Measurements from ENCODE around the gene GNB2.
"Not testable (repeated sequence)": the region's sequence is repeated elsewhere in the genome, so short reads cannot be mapped to it uniquely, and the experiment has no call there.

GNB2 gene

DNA sequence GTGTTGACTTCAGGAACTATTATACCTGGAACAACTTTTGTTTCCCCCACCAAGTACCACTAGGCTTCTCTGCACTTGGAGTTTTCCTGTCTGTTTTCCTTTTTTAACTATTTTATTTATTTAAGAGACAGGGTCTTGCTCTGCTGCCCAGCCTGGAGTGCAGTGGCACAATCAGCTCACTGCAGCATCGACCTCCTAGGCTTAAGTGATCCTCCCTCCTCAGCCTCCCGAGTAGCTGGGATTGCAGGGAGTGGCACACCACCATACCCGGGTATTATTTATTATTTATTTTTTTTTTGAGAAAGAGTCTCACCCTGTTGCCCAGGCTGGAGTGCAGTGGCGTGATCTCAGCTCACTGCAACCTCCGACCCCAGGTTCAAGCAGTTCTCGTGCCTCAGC, 22.6 kb downstream of the GNB2 start:
- DNase-seq (ENCODE audit: low read depth): no peak

DNA sequence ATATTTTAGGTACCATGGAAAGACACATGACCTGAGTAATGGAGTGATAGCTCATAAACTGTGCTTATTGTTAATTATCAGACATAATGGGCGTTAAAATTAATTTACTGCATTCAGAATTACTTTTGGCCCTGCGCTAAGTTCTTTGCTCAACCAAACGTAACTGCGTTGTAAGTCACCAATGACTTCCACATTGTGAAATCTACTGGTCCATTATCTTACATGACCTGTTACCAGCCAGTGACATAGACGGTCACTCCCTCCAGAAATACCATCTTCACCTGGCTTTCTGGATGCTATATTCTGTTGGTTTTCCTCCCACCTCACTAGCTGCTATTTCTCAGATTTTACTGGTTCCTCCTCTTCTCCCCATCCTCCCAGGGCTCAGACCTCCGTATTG, 25.5 kb downstream of the GNB2 start:
- no peak for DNase-seq (ENCODE audit: low read depth)

DNA sequence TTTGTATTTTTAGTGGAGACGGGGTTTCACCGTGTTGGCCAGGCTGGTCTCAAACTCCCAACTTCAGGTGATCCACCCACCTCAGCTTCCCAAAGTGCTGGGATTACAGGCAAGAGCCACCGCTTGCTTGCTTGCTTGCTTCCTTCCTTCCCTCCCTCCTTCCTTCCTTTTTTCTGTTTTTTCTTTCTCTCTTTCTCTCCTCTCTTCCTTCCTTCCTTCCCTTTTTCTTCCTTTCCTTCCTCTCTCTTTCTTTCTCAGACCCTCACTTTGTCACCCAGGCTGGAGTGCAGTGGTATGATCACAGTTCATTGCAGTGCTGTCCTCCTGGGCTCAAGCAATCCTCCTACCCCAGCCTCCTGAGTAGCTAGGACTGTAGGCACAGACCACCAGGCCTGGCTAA, 27.5 kb downstream of the GNB2 start:
- DNase-seq (ENCODE audit: low read depth): not testable (repeated sequence)

DNA sequence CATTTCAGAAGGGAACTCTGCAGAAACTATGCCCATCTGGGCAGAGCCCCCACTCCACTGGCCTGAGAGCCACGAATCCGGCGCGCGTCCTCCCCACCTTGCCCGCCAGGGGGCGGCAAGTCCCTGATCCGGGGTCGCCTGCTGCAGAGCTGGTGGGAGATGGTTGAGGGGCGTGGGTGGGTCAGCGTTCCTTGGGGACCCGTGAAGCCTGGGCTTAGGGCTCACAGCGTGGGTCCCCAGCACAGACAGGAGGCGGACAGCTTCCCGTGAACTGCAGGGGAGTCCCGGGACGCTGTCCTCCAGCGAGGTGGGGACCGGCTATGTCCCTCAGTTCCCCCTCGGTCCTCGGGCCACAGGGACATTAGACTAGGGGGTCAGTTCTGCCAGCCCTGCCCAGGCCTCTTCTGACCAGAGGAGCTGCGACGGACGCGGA, 31.8 kb downstream of the GNB2 start:
- peak; percentile 63 for DNase-seq (ENCODE audit: low read depth)

DNA sequence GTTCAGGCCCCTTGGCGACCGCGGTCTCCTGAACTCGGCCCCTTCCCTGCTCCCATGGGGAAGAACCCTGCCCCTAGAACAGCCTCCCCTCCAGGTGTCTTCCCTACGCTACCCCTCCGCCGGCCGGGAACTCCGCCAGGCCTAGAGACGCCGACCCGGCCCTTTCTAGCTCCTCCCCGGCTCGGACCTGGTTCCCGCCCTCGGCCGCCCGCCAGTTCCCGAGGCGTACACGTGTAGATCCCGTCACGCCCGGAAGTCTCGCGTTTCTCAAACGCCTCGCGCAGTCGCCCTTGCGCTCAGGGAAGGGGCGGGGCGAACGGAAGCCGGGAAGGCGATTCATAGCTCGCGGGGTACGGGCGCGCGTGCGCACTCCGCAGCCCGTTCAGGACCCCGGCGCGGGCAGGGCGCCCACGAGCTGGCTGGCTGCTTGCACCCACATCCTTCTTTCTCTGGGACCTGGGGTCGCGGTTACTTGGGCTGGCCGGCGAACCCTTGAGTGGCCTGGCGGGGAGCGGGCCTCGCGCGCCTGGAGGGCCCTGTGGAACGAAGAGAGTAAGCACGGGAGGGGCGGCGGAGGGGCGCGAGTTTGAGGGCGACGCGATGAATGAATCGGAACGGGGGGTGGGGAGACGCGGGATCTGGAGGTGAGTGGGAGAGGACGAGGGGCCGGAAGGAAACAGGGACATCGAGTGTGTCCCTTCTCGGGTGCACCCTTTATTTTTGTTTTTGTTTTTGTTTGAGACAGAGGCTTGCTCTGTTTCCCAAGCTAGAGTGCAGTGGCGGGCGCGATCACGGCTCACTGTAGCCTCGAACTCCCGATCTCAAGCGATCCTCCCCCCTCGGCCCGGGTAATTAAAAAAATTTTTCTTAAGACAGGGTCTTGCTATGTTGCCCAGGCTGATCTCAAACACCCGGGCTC, 32.5 kb downstream of the GNB2 start, which contains the start of gene POP7:
Gene POP7, plus strand, starts transcription at position 369 of the 919 bp plus-strand sequence. CDS start 710 bp downstream, outside the sequence.
- DNase-seq (ENCODE audit: low read depth): peak; percentile 97

DNA sequence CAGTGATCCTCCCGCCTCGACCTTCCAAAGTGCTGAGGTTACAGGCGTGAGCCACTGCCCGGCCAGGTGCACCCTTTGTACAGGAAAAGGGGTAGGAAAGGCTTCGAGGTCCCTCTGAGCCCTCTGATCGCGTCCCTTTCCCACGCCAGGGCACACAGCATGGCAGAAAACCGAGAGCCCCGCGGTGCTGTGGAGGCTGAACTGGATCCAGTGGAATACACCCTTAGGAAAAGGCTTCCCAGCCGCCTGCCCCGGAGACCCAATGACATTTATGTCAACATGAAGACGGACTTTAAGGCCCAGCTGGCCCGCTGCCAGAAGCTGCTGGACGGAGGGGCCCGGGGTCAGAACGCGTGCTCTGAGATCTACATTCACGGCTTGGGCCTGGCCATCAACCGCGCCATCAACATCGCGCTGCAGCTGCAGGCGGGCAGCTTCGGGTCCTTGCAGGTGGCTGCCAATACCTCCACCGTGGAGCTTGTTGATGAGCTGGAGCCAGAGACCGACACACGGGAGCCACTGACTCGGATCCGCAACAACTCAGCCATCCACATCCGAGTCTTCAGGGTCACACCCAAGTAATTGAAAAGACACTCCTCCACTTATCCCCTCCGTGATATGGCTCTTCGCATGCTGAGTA, 33.3 kb downstream of the GNB2 start:
- no peak for DNase-seq (ENCODE audit: low read depth)

DNA sequence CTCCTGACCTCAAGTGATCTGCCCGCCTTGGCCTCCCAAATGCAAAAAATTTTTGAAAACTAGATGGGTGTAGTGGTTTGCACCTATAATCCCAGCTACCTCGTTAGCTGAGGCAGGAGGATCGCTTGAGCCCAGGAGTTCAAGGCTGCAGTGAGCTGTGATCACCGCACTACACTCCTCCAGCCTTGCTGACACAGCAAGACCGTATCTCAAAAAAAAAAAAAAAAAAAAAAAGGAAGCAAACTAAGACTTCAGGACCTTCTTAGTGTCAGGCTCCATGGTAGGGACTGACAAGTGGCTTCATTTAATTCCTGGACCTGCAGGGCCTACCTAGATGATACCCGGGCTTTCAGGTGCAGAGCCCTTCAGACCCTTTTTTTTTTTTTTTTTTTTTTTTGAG, 34.9 kb downstream of the GNB2 start:
- DNase-seq (ENCODE audit: low read depth): no peak

DNA sequence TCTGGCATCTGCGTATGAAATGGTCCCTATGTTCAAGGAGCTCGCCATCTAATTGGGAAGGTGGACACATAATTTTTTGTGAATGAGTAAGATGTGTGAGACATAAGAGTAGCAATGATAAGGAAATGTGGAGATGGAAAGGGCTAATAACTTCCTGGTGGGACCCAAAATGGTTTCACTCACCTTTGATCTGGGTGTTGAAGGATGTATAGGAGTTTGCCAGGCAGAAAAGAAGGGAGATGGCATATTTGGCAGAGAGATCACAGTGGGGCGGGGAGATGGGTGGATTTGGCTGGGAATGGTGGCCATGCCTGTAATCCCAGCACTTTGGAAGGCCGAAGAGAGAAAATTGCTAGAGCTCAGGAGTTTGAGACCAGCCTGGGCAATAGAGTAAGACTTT, 36.9 kb downstream of the GNB2 start:
- no peak for DNase-seq (ENCODE audit: low read depth)

DNA sequence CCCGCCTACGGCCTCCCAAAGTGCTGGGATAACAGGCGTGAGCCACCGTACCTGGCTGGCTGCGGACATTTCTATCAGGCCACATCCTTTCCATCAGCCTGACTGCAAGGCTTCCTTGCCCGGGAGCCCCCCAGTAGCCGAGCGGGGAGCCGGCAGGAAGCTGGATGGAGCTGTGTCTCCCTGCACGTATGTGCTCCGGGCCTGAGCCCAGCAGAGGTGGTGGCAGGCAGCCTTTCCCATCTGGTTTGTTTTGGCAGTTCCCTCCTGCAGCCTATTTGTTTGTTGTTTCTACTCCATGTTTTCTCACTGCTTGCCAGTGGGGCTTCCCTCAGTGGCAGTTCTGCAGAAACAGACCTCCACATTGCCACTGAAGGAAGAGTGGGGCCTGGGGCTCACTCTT, 37.8 kb downstream of the GNB2 start:
- DNase-seq (ENCODE audit: low read depth): no peak

DNA sequence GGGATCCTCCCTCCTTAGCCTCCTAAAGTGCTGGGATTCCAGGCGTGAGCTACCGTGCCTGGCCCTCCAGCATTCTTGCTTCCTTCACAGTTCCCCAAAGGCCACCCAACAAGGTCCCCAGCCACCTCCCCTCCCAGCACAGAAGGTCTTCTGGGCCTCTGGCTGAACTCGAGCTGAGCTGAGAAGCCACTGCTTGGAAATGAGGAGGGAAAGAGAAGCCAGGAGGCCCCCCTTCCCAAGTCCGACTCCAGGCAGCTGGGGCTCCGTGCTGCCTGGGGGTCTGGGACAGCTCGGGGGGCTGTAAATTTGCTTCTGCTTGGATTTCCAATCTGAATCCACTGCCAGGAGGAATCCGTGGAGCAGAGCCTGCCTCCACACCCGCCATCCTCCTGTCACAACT, 41.2 kb downstream of the GNB2 start:
- DNase-seq (ENCODE audit: low read depth): no peak

DNA sequence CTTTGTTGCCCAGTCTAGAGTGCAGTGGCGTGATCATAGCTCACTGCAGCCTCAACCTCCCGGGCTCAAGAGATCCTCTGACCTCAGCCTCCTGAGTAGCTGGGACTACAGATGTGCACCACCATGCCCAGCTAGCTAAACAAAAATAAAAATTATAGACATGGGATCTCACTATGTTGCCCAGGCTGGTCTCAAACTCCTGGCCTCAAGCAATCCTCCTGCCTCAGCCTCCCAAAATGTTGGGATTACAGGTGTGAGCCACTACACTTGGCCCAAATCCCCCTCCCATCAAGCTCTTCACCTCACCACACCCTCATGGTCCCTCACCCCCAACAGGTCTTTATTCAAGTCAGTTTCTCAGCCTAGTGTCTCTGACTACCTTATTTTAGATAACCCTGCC, 43.5 kb downstream of the GNB2 start:
- not testable (repeated sequence) for DNase-seq (ENCODE audit: low read depth)

DNA sequence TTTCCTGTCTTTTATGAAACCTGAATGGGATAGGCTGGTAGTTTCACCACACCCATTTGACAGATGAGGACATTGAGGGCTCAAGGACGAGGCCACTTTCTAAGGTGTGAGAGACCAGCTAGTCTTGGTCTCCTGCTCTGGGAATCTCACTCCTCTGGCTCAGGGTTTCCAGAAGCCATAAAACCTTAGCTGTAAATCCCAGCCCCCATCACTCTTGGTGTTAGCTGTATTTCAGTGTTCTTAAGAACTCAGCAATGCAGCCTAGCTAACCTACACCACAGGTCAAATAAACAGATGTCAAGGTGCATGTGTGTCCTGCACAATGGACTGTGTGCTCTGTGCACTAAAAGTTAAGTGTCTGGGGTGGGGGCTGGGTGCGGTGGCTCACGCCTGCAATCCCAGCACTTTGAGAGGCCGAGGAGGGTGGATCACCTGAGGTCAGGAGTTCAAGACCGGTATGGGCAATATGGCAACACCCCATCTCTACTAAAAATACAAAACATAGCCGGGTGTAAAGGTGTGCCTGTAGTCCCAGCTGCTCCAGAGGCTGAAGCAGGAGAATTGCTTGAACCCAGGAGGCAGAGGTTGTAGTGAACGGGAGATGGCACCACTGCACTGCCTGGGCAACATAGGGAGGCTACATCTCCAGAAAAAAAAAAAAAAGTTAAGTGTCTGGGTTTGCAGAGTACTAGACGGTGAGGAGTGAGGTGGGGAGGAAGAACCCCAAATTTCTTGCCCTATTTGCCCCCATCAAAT, 46.2 kb downstream of the GNB2 start:
- no peak for DNase-seq (ENCODE audit: low read depth)

DNA sequence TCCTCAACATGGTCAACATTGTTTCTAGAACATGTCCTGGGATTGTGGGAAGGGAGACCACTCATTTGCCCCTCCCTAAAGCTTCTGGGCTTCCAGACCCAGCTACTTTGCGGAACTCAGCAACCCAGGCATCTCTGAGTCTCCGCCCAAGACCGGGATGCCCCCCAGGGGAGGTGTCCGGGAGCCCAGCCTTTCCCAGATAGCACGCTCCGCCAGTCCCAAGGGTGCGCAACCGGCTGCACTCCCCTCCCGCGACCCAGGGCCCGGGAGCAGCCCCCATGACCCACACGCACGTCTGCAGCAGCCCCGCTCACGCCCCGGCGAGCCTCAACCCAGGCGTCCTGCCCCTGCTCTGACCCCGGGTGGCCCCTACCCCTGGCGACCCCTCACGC, 46.7 kb downstream of the GNB2 start, which contains the start of gene EPO:
Gene EPO, plus strand, starts transcription at position 190 of the 392 bp plus-strand sequence. CDS start 513 bp downstream, outside the sequence.
- DNase-seq (ENCODE audit: low read depth): no peak

DNA sequence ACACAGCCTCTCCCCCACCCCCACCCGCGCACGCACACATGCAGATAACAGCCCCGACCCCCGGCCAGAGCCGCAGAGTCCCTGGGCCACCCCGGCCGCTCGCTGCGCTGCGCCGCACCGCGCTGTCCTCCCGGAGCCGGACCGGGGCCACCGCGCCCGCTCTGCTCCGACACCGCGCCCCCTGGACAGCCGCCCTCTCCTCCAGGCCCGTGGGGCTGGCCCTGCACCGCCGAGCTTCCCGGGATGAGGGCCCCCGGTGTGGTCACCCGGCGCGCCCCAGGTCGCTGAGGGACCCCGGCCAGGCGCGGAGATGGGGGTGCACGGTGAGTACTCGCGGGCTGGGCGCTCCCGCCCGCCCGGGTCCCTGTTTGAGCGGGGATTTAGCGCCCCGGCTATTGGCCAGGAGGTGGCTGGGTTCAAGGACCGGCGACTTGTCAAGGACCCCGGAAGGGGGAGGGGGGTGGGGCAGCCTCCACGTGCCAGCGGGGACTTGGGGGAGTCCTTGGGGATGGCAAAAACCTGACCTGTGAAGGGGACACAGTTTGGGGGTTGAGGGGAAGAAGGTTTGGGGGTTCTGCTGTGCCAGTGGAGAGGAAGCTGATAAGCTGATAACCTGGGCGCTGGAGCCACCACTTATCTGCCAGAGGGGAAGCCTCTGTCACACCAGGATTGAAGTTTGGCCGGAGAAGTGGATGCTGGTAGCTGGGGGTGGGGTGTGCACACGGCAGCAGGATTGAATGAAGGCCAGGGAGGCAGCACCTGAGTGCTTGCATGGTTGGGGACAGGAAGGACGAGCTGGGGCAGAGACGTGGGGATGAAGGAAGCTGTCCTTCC, 47.3 kb downstream of the GNB2 start:
- DNase-seq (ENCODE audit: low read depth): no peak

DNA sequence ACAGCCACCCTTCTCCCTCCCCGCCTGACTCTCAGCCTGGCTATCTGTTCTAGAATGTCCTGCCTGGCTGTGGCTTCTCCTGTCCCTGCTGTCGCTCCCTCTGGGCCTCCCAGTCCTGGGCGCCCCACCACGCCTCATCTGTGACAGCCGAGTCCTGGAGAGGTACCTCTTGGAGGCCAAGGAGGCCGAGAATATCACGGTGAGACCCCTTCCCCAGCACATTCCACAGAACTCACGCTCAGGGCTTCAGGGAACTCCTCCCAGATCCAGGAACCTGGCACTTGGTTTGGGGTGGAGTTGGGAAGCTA, 47.9 kb downstream of the GNB2 start:
- no peak for DNase-seq (ENCODE audit: low read depth)

DNA sequence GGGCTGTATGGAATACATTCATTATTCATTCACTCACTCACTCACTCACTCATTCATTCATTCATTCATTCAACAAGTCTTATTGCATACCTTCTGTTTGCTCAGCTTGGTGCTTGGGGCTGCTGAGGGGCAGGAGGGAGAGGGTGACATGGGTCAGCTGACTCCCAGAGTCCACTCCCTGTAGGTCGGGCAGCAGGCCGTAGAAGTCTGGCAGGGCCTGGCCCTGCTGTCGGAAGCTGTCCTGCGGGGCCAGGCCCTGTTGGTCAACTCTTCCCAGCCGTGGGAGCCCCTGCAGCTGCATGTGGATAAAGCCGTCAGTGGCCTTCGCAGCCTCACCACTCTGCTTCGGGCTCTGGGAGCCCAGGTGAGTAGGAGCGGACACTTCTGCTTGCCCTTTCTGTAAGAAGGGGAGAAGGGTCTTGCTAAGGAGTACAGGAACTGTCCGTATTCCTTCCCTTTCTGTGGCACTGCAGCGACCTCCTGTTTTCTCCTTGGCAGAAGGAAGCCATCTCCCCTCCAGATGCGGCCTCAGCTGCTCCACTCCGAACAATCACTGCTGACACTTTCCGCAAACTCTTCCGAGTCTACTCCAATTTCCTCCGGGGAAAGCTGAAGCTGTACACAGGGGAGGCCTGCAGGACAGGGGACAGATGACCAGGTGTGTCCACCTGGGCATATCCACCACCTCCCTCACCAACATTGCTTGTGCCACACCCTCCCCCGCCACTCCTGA, 49.1 kb downstream of the GNB2 start:
- DNase-seq (ENCODE audit: low read depth): no peak

DNA sequence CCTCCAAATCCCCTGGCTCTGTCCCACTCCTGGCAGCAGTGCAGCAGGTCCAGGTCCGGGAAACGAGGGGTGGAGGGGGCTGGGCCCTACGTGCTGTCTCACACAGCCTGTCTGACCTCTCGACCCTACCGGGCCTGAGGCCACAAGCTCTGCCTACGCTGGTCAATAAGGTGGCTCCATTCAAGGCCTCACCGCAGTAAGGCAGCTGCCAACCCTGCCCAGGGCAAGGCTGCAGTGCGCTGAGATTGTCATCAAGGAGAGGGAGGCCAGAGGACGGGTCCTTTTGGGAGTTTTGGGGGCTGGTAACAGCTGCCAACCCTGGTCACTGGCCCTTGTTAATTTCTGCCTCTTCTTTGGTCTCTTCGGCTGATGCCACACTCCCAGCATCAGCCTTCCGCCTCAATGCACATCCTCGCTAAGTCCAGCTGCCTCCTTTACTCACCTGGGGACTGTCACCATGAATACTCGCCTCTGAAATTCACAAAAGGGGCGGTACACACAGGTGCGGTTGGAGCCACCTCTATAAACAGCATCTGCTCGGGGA, 50.3 kb downstream of the GNB2 start:
- DNase-seq (ENCODE audit: low read depth): no peak

DNA sequence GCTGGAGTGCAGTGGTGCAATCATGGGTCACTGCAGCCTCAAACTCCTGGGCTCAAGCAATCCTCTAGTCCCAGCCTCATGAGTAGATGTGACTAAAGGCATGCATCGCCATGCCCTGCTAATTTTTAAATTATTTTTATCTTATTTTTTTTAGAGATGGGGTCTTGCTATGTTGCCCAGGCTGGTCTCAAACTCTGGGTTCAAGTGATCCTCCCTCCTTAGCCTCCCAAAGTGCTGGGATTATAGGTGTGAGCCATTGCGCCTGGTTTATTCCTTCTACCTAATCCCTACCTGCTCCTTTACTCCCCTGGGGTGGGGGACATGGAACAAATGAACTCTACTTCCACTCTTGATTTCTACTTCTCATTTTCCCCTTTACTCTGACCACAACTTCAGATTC, 50.8 kb downstream of the GNB2 start:
- not testable (repeated sequence) for DNase-seq (ENCODE audit: low read depth)

DNA sequence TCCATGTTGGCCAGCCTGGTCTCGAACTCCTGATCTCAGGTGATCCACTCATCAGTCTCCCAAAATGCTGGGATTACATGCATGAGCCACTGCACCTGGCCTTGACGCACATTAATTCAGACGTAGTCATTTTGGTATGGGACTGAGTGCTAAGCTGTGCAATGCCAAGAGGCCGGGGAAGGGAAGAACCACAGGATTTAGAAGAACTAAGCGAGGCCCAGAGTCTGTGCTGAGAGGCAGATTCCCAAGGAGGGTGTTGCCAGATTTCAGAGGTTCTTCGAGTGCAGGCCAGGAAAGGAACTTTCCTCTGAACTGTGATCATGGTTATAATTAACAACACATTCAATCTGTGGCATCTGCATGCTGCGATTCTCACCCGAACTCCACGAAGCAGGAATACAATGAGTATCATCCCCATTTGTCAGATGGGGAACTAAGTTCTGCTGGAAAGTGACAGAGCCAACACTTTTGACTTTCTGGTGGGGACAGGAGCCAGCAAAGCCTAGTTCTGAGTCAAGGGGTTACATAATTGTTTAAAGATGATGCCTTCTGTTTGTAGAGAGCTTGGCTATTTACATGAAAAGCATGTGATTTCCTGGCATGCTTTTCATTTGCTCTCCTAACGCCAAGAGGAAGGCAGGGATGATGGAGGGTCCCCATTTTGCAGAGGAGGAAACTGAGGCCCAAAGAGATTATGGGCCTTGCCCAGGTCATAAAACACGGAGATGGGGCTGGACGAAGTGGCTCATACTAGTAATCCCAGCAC, 53.6 kb downstream of the GNB2 start:
- DNase-seq (ENCODE audit: low read depth): no peak

DNA sequence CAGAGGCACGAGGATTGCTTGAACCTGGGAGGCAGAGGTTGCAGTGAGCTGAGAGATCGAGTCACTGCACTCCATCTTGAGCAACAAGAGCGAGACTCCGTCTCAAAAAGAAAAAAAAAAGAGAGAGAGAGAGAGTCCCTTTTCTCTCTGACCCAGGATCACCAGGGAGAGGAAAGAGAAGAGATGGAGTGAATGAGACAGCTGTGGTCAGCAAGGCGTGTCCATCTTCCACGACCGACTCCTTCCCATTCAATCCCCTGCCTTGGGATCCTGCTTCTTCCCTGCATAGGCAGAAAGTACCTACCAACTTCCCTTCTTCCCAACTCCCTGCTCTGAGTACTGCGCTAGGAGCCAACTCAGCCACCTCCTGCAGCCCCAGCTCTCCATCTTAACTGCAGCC, 54.7 kb downstream of the GNB2 start:
- no peak for DNase-seq (ENCODE audit: low read depth)
